GM21367 (cell line): ENCODE results near the gene RPLP2.

Experiments
- ATAC-seq: cut with Tn5 transposase; IDR thresholded peaks from one replicate; pipeline ENCODE4 v1.9.1; 2021; ENCODE audit not compliant: unreplicated experiment

The RPLP2 gene

DNA sequence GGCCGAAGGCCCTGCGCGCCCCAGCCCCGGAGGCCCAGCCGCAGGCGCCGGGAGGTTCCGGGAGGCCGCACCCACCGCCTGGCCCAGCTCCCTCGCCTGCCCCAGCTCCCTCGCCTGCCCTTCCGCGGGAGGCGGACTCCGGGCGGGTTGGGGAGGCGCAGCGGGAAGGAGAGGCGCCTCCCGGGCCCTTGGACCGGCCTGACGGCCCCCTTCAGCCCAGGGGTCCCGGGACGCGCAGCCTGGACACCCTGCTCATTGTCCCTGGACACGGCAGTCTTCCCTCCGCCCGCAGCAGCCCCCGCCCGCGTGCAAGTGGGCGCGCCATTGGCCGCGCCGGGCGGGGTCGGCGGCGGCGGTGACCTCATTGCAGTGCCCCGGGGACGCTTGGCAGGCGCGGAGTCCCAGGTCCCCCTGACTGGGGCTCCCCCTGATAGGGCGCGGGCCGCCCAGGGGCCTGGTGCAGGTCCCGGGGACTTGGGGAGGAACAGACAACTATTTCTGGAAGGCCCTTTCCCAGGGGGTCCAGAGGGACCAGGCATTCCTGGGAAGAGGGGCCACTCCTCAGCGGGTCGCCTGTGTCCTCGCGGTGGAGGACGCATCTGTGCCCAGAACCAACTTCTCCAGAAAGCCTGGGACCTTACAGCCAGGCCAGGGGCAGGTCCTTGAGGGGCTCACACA is 23.5 kb downstream of the RPLP2 start:
- no peak for ATAC-seq

DNA sequence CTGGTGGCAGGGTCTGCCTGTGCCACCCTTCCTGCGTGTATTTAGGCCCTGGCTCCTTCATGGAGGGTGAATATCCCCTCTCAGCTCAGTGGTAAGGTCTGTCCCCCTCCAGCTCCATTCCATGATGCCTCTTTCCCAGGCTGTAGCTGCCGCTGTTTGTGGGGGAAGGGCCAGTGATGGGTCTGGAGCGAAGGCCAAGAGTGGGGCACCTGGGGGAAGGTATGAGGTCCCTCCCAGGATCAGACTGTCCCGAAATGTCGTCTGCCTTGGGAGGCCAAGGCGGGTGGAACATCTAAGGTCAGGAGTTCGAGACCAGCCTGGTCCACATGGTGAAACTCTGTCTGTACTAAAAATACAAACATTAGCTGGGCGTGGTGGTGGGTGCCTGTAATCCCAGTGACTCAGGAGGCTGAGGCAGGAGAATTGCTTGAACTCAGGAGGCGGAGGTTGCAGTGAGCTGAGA is 24.1 kb downstream of the RPLP2 start:
- ATAC-seq: no peak

DNA sequence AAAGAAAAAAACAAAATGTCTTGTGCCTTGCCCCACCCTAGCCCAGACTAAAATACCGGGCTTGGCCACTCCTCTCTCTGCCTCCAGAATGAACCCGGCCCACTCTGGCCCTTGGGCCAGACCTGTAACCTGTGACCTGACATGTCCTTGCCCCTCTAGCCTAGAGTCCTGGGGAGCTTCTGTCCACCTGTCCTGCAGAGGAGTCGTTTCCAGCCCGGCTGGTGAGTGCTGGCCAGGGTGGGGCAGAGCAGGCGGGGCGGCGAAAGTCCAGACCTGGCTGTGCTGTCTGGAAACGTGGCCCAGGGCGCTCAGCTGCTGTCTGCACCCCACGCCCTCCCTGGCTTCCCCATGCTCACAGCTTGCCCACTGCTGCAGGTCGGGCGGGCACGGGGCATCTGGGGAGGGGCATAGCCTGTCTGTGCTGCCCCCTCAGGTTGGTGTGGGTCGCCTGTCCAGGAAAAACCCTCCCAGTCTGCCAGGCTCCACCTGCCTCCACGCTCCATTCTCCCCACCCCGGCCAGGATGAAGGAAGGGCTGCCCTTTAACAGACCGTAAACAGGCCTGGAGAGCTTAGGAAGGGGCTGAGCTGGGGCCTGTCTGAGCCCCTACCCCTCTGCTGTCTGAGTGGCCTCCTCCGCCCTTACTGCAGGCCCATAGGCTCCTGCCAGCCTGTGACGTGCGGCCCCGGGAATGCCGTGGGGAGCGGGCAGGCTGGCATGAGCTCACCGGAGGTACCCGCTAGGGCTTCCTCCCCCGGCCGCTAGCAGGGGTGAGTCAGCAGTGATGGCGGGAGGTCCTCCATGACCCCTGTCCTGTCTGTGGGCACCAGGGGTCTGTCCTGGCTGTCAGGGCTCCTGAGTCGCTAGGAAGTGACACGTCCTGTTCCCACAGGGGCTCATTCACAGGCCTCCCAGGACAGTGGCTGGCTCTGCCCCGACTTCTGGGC is 24.9 kb downstream of the RPLP2 start:
- ATAC-seq: no peak

DNA sequence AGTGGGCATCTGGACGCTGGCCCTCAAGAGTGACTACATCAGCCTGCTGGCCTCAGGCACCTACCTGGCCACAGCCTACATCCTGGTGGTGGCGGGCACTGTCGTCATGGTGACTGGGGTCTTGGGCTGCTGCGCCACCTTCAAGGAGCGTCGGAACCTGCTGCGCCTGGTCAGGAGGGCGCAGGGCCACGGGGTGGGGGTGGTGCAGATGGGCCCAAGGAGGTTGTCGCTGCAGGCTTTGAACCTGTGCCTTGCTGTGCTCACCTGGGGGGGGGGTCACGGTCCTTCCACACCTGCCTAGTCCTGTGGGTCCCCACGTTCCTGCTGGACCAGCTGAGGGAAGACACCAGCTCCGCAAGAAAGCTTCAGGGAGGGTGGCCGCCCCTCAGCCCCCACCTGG is 26.5 kb downstream of the RPLP2 start:
- no peak for ATAC-seq

DNA sequence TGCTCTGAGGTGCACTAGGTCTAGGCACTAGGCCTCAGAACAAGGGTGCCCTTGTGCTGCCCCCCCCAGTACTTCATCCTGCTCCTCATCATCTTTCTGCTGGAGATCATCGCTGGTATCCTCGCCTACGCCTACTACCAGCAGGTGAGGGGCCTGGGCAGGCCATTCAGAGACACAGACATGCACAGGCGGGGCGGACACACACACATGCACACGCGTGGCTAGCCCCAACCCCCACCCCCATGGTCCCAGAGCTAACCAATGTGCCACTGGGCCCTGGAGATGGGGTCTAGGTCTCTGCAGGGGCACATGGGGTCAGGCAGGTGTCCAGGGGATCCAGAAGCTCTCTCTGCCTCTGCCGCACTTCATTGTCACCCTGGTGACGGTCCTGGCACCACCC is 26.9 kb downstream of the RPLP2 start:
- no peak for ATAC-seq

DNA sequence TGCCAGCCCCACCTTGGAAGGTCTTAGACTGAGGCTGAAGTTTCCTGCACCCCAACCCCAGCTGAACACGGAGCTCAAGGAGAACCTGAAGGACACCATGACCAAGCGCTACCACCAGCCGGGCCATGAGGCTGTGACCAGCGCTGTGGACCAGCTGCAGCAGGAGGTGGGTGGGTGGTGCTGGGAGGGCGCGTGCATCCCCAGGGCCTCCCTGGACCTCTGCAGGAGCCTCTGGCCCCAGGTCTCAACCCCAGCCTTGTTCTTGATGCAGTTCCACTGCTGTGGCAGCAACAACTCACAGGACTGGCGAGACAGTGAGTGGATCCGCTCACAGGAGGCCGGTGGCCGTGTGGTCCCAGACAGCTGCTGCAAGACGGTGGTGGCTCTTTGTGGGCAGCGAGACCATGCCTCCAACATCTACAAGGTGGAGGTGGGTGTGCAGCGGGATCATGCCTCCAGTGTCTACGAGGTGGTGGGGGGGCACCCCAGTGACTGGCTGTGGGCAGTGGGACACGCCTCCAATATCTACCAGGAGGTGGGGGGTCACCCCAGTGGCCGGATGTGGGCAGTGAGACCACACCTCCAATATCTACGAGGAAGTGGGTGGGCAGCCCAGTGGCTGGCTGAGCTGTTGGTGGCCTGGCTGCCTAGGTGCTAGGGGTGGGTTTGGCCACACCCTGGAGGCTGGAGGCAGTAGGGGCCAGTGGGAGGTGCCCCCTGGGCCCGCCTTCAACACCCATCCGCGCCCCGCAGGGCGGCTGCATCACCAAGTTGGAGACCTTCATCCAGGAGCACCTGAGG is 27.6 kb downstream of the RPLP2 start:
- ATAC-seq: no peak

DNA sequence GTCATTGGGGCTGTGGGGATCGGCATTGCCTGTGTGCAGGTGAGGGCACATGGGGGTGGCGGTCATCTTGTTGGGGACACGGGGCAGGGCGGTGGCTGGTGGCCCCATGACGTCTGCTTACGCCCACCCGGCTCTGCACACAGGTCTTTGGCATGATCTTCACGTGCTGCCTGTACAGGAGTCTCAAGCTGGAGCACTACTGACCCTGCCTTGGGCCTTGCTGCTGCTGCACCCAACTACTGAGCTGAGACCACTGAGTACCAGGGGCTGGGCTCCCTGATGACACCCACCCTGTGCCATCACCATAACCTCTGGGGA is 28.2 kb downstream of the RPLP2 start:
- ATAC-seq: no peak

DNA sequence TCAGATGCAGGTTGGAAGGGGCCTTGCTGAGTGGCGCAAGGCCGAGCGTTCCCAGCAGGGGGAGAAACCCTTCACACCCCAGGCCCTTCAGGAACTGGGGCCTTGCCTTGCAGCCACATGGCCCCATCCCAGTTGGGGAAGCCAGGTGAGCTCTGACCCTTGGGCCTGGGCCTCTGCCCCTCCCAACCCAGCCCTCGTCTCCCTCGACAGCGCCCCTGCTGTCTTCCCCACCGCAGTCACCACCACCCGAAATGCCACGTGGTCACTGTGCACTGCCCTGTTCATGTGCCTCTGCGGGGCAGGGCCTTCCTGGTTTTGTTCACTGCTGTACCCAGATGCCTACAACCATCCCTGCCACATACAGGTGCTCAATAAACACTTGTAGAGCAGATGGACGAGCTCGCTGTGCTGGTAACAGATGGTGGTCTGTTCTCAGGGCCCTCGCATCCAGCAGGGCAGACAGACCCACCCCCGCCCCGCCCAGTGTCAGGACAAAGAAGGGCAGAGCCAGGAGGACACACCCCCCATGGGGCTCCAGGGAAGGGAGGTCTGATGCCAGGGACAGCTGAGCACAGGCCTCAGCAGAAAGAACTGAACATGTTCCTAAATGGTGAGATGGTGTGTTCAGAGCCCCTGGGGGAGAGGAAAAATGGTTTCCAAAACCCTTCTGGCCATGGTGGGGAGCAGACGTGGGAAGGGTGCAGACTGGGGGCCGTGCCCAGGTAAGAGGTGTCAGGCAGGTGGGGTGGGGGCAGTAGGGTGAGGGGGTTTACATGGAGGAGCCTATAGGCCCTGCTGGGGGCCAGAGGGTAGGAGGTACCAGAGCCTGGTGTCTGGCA is 28.9 kb downstream of the RPLP2 start:
- no peak for ATAC-seq

DNA sequence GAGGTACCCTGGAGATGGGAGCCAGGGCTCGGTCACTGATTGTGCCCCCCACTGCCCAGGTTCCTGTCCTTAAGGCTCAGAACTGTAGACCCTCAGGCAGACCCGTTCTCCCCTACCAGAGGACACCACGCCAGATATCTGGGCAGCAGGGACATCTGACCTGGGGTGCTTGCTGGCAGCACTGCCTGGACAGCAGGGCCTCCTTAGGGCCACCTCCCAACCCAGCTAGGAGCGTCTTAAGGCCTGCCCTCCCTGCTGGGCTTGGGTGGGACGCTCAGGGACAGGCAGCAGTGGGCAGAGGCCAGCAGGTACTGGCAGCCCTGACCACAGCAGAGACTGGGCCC is 29.5 kb downstream of the RPLP2 start:
- ATAC-seq: no peak

DNA sequence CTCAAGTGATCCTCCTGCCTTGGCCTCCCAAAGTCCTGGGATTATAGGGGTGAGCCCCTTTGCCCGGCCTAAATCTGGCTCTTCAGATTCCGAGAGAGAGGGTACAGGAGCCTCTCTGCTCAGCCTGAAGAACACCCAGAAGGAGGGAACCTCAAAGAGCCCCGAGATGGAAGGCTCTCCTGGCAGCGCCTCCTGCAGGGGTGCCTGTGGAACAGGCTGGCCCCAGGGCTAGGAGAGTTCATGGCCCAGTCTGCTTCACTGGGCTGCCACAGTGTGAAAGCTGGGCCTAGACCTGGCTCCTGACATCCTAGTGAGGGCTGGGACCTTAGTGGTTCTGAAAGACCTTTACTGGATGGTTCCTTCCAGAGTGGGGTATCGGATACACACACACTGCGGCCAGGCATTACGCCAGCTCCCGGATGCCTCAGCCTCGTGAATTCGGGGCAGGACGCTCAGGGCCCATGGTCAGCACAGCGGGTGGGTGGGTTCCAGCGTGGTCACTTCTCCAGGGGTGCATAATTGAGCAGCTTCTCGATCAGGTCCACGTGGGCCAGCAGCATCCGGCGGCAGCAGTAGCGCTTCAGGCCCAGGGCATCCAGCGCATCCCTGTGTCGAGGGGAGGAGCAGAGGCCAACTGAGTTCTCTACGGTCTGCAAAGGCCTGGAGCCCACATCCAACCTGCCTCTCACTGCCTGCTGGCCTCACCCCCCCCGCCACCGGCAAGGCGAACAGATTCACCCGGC is 30.3 kb downstream of the RPLP2 start:
- no peak for ATAC-seq

DNA sequence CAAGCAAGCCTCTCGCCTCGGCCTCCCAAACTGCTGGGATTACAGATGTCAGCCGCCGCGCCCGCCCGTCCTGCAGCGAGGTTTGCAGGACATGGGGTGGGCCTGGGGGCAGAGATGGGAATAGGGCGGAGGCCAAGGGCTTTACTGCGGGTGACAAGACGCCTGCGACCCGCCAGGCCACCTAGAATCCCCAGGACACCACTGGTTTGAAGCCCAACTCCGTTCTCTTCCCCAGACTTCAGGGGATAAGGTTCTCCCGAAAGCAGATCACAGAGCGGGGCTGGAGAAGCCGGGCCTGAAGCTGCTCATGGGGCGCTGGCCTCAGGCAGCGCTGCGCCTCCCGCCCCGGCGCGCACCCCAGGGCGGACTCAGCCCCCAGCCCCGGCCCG is 32.2 kb downstream of the RPLP2 start:
- peak; percentile 12 for ATAC-seq

DNA sequence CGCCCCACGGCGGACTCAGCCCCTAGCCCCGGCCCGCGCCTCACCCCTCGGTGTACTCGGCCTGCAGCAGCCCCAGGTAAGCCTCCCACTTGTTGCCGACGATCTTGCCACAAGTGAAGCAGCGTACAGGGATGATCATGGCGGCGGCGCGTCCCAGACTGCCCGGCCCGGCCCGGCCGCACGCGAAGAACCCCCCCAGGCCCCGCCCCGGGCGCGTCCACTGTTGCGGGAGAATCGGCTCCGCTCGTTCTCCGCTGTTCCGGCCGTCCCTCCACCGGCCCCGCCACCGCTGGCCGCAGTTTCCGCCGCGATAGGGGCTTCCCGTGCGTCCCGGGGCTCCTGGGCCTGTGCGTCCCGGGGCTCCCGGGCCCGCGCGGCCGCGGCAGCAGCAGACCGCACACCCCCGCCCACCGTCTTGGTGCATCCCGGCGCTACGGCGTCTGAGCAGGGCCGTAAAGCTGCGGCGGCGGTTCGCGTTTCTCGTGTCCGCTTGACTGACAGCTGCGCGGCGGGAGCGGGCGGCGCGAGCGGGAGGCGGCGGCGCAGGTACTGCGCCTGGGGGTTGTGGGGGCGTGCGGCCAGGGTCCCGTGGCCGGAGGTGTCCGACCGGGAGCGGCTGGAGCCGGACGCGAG is 32.7 kb downstream of the RPLP2 start, which contains the start of the genes POLR2L and TSPAN4:
Gene POLR2L (minus strand): TSS at position 160 of the 633 bp plus-strand sequence. CDS start 21 bp downstream, at position 139.
Gene TSPAN4 (plus strand): TSS at position 483 of the 633 bp plus-strand sequence. CDS start 7,453 bp downstream, outside the sequence.
- ATAC-seq: peak; percentile 42

DNA sequence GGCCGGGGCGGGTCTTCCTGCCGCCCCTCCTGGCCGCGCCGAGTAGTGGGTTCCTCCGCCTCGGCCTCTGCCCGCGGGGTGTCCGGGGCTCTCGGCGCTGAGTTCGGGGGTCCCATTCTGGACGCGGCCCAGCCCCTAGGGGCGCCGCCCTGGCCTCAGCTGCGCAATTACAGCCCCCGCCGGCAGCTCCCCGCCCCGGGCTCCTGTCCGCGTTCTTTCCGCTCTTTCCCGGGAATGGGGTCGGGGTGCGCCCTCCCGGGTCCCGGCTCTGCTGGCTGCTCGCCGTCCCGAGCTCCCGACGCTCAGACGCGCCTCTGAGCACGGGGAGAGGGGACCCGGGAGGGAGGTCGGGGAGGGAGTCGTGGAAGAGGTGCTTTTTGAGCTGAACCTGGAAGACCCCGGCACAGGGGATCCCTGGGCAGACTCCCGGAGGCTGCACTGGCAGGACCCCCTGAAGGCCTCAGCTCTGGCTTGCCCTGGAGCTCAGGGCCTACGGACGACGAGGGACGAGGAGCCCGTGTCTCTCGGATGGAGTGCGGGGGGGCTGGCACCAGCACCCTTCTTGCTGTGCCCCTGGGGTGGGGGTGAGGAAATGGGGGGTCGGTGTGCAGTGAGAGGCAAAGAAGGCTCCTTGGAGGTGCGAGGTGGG is 33.4 kb downstream of the RPLP2 start:
- no peak for ATAC-seq

DNA sequence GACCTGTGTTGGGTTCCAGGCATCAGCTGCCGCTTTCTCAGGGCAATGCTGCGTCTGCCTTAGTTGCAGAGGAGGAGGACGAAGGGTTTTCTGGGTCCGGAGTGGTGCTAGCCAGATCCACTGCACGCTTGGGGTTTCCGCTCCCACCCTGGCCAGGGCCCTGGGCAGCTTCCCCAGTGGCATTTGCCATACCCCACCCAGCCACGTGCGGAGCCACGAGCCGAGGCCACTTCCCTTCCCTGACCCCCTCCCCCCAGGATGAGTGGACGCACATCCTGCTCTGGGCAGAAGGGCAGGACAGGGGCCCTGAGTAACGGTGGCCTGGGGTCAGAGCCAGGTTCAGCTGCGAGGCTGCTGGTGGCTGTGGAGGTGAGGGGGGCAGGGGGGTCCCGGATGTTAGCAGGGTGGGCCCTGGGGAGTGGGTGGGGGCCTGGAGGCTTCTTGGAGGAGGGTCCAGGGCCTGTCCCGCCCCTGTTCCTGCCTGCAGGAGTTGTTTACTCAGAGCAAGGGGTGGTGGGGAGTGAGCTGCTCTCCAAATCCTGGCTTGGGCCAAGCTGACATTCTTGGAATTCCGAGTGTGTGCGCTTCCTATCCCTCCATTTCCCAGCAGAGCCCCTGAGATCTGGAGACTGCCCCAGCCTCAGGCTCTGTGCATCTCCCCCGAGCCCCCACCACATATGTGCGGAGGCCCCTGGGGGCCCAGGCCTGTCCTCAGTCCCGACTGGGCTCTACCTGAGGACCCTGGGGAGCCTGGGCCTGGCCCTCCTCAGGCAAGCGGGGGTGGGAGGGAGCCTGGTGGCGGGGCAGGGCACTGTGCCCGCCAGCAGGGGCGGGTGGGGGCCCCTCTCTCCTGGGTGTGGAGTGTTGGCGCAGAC is 34.3 kb downstream of the RPLP2 start:
- ATAC-seq: no peak

DNA sequence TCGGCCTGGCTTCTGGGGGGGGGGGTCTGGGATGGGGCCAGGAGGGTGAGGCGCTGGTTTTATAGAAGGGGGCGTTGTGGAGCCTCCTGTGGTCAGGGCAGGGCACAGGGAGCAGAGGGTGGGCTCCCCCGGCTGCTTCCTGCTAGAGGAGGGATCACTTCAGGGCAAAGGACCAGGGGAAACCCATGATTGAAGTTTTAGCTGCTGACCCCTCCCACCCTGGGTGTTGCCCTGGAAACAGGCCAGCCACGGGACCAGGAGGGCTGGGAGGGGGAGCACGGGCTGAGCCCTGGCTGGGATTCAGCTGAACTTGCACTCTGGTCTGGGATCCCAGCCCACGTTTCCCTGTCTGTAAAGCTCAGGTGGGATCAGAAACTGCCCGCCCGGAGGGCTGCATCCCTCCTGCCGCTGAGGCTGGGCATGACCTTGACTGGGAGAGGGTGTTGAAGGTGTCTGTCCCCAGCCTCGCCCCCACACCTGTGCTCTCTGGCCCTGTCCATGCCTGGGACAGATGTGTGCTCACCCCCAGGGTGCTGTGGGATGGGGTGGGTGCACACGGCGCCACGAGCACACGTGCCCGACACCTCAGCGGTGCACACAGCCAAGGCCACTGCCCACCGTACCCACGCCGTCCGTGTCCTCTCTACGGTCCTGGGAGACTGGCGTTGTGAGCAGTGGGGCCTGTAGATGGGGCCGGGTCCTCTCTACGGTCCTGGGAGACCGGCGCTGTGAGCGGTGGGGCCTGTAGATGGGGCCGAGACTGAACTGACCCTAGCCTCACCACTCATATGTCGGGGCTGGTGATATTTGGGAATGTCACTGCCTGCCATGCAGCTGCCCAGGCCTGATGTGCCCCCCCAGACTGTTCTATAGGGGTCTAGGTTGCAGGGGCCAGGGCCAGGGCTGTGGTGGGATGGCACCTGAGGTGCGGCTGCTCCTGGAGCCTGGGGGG is 35.2 kb downstream of the RPLP2 start:
- no peak for ATAC-seq

DNA sequence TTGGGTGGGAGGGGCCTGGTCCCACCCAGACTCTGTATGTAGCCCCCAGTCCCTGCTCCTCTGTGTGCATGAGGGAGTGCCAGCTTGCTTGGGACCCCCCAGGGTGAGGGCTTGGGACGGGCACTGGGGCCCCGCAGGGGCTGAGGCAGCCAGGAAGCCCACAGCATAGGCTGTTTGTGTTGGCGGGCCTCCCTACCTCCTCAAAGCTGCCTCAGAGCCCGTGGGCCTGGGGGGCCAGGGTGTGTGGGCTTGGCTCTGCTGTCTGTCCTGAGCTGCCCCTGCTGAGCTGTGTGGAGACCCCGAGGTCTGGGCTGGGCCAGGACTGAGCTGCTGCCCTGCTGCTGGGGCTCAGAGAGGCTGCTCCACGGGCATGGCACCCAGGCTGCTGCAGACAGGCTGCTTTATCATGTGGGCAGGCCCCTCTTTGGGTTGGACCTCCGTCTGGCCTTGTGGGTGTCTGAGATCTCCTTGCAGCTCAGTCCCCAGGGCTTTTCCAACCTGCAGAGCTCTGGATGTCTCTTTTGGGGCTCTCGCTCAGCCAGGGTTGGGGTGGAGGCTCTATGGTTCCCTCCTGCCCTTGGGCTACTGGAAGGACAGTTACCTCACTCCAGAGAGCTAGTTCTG is 36.2 kb downstream of the RPLP2 start:
- no peak for ATAC-seq
